ENCODE results near the gene NUMA1. TPM values are rescaled to one million over a fixed set of nuclear protein-coding genes. Genes with fewer than 3 reads are reported as not detected.
A peak's percentile ranks its signal among the peaks of the same experiment; 100 is the strongest.

NUMA1 gene
- total and polyA plus RNA-seq, 2 of the 8 experiments (the other 6 are each of a cell fraction or from before 2014, with no cell fraction given), result 101 to 107 TPM

GRCh38 chr11:71992136-71992730 lies 88.1 kb downstream of the NUMA1 start:
- Histone ChIP-seq H4K20me1 (replicated peaks in 1 of 2; ENCODE audit: control insufficient read depth in 1 of 2, insufficient read depth in 2 of 2, low read length in 2 of 2) (peaks cover 5 to 9% of the 10 kb centered on the region in 2 experiments), H3K18ac (ENCODE audit: extremely low read depth, low read length) (no peak overlapping the region), H3K9ac (replicated peaks in 1 of 4; ENCODE audit: extremely low read depth in 1 of 4, low read depth in 3 of 4, low read length in 3 of 4) (no peak overlapping the region), H3K79me2 (ENCODE audit: control insufficient read depth in 1 of 2, insufficient read depth in 2 of 2, low read length in 2 of 2) (no peaks in the 10 kb centered on the region; a peak in 1 of 4 replicates), H3K9me3 (ENCODE audit: insufficient read depth in 2 of 2, low read depth in 1 of 2, low read length in 1 of 2) (no peaks in the 10 kb centered on the region), H3K27ac (ENCODE audit: low read depth, low read length) (peak overlapping the region; percentile 21; the same call in 1 of the 2 replicates), H2BK20ac (ENCODE audit: low read length) (no peak overlapping the region), H3K56ac (replicated peaks; ENCODE audit: insufficient read length, low read depth, low read length) (no peak overlapping the region), H3K4me1 (replicated peaks in 1 of 4; ENCODE audit: control insufficient read depth in 3 of 4, insufficient read depth in 4 of 4, low read length in 3 of 4) (no peaks in the 10 kb centered on the region), H2BK120ac (replicated peaks; ENCODE audit: low read depth, low read length) (no peak overlapping the region), H3K36me3 (ENCODE audit: control insufficient read depth in 2 of 4, insufficient read depth in 4 of 4, low read length in 3 of 4) (peaks cover 5 to 10% (median 8%) of the 10 kb centered on the region in 4 experiments; a peak in 7 of 8 replicates), H4K5ac (ENCODE audit: insufficient read length, low read depth, low read length) (no peak overlapping the region), H3K4me2 (ENCODE audit: insufficient read depth in 1 of 2, low read depth in 2 of 2, low read length in 2 of 2) (no peak overlapping the region), H3K4ac (replicated peaks; ENCODE audit: insufficient read length, low read depth, low read length) (no peak overlapping the region), H2BK15ac (ENCODE audit: low read length) (no peak overlapping the region), H3K23me2 (ENCODE audit: low read depth, low read length) (no peaks in the 10 kb centered on the region), H3K4me3 (ENCODE audit: extremely low read depth in 1 of 4, insufficient read depth in 2 of 4, low read depth in 3 of 4, low read length in 4 of 4) (no peak overlapping the region), H2BK12ac (ENCODE audit: low read depth, low read length) (no peak overlapping the region), H3K23ac (ENCODE audit: insufficient read length) (no peak overlapping the region), H4K8ac (ENCODE audit: extremely low read depth, insufficient read depth, low read length) (no peak overlapping the region), H3K27me3 (replicated peaks in 1 of 4; ENCODE audit: control insufficient read depth in 3 of 4, extremely low read depth in 1 of 4, insufficient read depth in 3 of 4, low read length in 3 of 4) (no peaks in the 10 kb centered on the region), H4K91ac (replicated peaks; ENCODE audit: insufficient read length, low read length) (no peak overlapping the region), H3K14ac (ENCODE audit: insufficient read length) (no peak overlapping the region), H3K79me1 (ENCODE audit: low read depth, low read length) (no peaks in the 10 kb centered on the region), H2AK5ac (ENCODE audit: low read depth, low read length) (no peak overlapping the region), H2BK5ac (ENCODE audit: low read depth, low read length) (no peak overlapping the region), H2AFZ (ENCODE audit: low read length) (no peak overlapping the region)
- TF ChIP-seq SP1 (IDR thresholded peaks at IDR 0.05; ENCODE audit: low read depth, low read length), result no peak
- ChIA-PET POLR2A (ENCODE audit: partially characterized antibody) (interaction anchor here (0.6 to 0.8 kb wide), 2 partner anchors 63 to 442 kb away, joined by 3 to 5 read pairs; partner anchors contain the start of genes CLPB and RNF121), CTCF (ENCODE audit: partially characterized antibody) (interaction anchor here (1.3 to 1.7 kb wide), 2 partner anchors 15 to 99 kb away, joined by 3 to 8 read pairs; no protein-coding TSS in a partner anchor)
- no peak for DNase-seq (ENCODE audit: low read depth in 1 of 2, low spot score in 2 of 2)
- no peak for FAIRE-seq
- 86% methylated on average over 3 of the region's 3 CpGs; no CpG with 5 or more reads in 1 of the 2 experiments for WGBS, 2 experiments (ENCODE audit: extremely low coverage in 1 of 2, insufficient coverage in 1 of 2, insufficient read length in 1 of 2, insufficient replicate concordance in 2 of 2, low coverage in 1 of 2, low lambda C conversion rate in 2 of 2, missing lambda C conversion rate in 1 of 2)
